ENCODE data around the gene RAB40C. TPM values are rescaled to one million over a fixed set of nuclear protein-coding genes. Genes with fewer than 3 reads are reported as not detected.

Gene RAB40C
- 17.2 and 19.1 TPM in 2 replicates for total RNA-seq
- polyA plus RNA-seq (2012), result 13.9 TPM

DNA sequence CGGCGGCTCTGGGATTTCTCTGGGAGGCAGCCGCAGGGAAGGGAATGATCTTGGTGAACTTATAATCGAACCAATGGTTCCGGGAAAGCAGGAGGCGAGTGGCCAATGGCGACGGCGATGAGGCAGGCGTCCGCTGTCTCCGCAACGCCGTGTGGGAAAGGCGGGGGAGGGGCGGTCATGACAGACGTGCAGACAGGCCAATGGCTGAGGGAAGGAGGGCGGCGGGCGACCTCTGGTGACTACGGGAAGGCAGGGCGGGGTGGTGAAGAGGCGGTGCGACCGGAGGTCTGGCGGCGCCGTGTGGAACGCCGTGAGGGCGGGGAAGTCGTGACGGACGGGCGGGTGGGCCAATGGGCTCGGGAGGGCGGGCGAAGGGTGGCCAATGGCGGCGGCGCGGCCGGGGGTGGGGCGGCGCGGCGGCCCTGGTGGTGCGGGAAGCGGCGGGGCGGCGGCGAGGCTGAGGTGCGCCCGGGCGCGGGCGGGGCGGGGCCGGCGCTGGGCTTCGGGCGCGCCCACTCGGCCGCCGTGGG, at the start of gene RAB40C:
TSS of gene RAB40C (plus strand) at position 409 of the 530 bp plus-strand sequence. CDS start 226 bp downstream, outside the sequence.
- peak; percentile 96 for DNase-seq (ENCODE audit: low read depth)

DNA sequence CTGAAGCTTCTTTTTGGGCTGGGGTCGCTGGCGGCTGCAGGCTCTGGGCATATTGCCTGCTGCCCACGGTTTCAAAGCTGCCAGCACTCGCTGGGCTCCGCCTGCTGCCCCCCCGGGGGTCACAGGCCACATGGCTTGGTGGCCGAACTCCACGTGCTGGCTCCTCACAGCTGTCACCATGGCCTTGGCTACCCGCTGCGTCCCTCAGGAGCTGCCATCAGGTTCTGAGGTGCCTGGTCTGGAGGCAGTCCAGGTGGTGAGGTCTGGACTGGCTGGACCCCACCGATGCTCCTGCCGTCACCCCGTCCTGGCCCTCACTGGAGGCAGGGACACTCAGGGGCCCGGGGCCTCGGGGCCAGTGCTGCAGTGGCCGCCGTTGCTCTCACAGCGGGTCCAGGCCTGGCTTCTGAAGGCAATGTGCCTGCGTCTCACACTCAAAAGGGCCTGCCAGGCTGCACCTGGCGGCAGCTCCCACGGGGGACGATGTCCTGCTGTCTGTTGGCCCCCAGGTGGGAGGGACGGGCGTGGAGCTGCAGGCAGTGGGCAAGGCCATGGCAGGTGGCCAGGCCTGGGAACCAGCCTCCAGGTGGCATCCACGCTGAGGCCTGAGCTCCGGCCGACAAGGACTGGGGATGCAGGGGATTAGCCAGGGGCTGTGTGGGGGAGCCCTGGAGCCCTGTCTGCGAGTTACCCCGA, 49.1 kb upstream of the RAB40C start:
- DNase-seq (ENCODE audit: low read depth), result no peak

GRCh38 chr16:543301-544164, 46.3 kb upstream of the RAB40C start:
- DNase-seq (ENCODE audit: low read depth), result no peak

DNA sequence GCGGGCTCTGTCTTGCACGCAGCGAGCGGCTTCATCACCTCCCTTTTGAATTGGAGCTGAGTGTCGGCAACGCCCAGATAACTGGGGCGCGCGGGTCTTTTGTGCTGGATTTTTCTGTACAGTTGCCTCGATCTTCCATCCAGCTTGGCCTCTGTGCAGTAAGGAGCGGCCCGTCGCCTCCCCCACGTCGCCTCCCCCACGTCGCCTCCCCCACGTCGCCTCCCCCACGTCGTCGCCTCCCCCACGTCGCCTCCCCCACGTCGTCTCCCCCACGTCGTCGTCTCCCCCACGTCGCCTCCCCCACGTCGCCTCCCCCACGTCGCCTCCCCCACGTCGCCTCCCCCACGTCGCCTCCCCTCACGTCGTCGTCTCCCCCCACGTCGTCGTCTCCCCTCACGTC, 45.3 kb upstream of the RAB40C start:
- no peak for DNase-seq (ENCODE audit: low read depth)

DNA sequence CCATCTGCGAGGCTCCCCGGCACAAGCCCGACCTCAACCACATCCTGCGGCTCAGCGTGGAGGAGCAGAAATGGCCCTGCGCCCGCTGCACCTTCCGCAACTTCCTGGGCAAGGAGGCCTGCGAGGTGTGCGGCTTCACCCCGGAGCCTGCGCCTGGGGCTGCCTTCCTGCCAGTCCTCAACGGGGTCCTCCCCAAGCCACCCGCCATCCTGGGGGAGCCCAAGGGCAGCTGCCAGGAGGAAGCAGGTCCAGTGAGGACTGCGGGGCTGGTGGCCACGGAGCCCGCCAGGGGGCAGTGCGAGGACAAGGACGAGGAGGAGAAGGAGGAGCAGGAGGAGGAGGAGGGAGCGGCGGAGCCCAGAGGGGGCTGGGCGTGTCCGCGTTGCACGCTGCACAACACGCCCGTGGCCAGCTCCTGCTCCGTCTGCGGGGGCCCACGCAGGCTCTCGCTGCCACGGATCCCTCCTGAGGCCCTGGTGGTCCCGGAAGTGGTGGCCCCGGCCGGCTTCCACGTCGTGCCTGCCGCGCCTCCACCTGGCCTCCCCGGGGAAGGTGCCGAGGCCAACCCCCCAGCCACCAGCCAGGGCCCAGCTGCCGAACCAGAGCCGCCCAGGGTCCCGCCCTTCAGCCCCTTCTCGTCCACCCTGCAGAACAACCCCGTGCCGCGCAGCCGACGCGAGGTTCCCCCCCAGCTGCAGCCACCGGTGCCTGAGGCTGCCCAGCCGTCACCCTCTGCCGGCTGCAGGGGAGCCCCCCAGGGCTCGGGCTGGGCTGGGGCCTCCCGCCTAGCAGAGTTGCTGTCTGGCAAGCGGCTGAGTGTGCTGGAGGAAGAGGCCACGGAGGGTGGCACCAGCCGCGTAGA, 42.7 kb upstream of the RAB40C start:
- no peak for DNase-seq (ENCODE audit: low read depth)

DNA sequence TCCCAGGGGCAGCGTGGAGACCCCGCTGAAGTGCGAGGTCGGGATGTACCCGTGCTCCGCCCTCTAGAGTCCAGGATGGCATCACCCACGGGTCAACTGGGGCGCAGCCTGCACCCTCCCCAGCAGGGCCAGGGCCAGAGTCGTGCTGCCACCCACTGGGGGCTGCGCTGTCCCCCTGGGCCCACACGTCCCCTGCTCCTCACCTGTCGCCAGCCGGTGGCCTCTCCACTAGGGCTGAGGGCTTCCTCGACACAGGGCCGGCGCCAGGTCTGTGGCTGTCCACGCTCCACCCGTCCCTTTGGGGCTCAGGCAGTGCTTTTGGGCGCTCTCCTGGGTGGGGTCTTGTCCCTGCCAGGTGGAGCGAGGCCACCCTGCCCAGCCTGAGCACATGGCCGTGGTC, 41.3 kb upstream of the RAB40C start:
- no peak for DNase-seq (ENCODE audit: low read depth)

DNA sequence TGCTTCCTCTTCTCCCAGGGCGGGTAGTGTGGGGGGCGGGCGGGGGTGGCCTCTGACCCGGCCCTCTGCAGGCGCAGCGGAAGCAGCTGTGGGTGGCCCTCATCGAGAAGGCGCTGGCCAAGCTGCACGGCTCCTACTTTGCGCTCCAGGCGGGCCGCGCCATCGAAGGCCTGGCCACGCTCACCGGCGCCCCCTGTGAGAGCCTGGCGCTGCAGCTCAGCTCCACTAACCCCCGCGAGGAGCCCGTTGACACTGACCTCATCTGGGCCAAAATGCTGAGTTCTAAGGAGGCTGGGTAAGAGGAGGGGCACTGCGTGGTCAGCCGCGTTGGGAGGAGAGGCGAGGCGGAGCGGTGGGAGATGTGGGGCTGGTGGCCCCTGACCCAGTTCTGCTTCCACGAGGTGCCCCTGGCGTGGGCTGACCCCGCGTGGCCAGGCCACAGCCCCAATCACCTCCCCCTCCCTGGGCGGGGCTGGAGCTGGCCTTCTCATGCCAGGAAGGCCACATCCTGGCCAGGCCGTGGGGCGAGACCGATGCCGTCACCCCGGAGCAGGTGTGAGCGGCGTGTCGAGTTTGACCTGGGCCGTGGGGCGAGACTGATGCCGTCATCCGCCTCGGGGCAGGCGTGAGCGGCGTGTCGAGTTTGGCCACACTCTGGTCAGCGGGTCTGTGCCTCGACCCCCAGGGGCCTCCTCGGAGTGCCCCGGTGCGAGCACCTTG, 40.2 kb upstream of the RAB40C start:
- no peak for DNase-seq (ENCODE audit: low read depth)

GRCh38 chr16:551210-551609, 38.7 kb upstream of the RAB40C start:
- no peak for DNase-seq (ENCODE audit: low read depth)

- DNase-seq (ENCODE audit: low read depth), result no peak
These were observed 37.7 kb upstream of the RAB40C start for GRCh38 chr16:552171-552570.

DNA sequence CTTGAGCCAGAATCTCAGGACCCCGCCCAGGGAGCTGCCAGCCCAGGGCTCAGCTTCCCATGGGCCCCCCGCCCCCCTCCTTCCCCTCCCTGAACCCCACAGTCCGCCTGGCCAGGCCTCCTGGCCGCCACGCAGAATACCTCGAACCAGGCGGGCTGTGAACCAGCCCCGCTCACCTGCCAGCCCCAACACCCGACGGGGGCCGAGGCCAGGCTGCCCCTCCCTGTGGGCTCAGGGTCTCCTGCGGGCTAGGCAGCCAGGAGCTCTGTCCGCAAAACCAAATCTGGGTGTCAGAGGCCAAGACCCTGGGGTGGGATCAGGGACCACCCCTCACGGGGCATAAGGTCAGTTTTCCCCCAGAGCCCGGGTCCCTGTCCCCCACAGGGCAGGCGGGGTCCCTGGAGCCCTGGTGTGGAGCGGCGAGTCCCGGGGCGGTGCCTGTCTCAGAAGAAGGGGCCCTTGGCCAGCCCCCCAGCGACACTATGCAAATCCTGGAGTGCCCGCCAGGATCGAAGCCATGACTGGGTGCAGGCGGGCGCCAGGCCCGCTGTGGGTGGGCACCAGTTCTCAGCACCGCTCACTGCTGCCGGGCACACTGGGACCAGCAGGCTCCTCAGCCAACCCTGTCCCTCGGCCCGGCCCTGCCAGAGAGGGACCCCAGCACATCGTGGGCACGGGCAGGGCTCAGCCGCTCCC, 36.1 kb upstream of the RAB40C start:
- no peak for DNase-seq (ENCODE audit: low read depth)

DNA sequence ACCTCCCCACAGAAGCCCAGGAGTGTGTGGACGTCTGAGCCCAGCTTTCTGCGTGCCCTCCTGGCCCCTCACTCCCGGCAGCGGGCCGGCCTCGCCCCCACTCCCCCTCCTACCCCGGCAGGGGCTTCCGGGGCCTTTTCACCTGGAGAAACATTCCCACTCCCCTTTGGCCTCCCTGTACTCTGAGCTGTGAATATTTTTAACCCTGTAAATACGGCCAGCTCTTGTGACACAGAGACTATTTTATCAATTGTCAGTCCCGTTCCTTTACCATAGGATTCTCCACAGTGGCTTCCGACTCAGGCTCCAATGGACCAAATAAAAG, 35.6 kb upstream of the RAB40C start:
- DNase-seq (ENCODE audit: low read depth), result no peak

GRCh38 chr16:554640-555365, 35.1 kb upstream of the RAB40C start:
- peak; percentile 84 for DNase-seq (ENCODE audit: low read depth)

GRCh38 chr16:555528-556473, 34.1 kb upstream of the RAB40C start:
- DNase-seq (ENCODE audit: low read depth), result peak; percentile 70

- no peak for DNase-seq (ENCODE audit: low read depth)
These were observed 33.2 kb upstream of the RAB40C start for GRCh38 chr16:556474-557173.

GRCh38 chr16:557463-558297, 32.2 kb upstream of the RAB40C start:
- DNase-seq (ENCODE audit: low read depth), result no peak

- DNase-seq (ENCODE audit: low read depth), result peak; percentile 67
These were observed 31.4 kb upstream of the RAB40C start for GRCh38 chr16:558298-559020.
